ENCODE measurements around the gene LIMS2. TPM values are rescaled to one million over a fixed set of nuclear protein-coding genes. Genes with fewer than 3 reads are reported as not detected.
A peak's percentile ranks its signal among the peaks of the same experiment; 100 is the strongest.

Gene LIMS2
- total RNA-seq, 1 donor from 2014 or later: 171 TPM

DNA sequence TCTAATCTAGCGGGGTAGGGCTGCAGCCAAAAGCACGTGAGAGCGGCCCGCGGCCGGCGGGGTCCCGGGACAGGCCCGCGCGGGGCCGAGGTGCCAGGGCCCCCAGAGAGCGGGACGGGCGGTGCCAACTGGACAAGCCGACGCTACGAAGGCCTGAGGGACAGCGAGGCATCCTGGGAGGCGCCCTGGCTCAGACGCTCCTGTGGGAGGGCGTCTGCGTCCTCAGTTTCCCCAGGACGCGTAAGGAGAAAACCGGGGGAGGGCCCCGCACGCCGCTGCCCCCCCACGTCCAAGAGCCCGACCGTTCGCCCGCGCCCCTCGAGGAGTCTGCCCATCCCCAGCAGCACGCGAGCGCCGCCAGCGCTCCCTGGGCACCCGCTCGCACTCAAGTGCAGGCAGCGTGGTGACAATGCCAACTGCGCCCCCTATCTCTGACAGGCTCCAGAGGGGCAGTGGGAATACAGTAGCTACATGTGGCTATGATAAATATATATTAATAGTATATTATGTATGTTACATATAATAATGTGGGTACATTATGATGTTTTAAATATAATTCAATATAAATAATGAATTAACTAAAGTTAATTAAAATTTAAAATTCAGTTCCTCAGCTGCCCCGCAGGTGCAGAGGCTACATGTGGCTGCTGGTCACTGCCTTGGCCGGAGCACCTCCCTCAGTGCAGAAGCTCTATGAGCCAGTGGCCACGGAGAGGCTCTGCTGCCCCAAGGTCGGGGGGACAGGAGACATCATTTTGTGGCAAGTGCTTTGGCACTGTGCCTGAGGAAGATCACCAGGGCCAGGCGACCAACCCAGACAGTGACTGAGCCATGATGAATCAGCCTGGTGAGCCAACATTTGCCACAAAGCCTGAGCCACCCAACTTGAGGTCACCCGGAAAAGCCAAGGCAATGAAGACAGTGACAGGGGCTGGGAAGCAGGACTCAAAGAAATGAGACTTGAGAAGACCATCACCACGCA, 20.5 kb upstream of the LIMS2 start:
- Mint-ChIP-seq H3K4me1 (ENCODE audit: low read depth) (peaks cover 7% of the 10 kb centered on the region), H3K9me3 (ENCODE audit: low read depth) (peaks cover 8% of the 10 kb centered on the region), H3K36me3 (ENCODE audit: low read depth) (peaks cover 8% of the 10 kb centered on the region), H3K27ac (ENCODE audit: unreplicated experiment) (no peak overlapping the region), H3K4me3 (ENCODE audit: unreplicated experiment) (peak overlapping the region; percentile 41), H3K27me3 (ENCODE audit: low read depth) (no peaks in the 10 kb centered on the region)
- TF ChIP-seq, protein P1, sequence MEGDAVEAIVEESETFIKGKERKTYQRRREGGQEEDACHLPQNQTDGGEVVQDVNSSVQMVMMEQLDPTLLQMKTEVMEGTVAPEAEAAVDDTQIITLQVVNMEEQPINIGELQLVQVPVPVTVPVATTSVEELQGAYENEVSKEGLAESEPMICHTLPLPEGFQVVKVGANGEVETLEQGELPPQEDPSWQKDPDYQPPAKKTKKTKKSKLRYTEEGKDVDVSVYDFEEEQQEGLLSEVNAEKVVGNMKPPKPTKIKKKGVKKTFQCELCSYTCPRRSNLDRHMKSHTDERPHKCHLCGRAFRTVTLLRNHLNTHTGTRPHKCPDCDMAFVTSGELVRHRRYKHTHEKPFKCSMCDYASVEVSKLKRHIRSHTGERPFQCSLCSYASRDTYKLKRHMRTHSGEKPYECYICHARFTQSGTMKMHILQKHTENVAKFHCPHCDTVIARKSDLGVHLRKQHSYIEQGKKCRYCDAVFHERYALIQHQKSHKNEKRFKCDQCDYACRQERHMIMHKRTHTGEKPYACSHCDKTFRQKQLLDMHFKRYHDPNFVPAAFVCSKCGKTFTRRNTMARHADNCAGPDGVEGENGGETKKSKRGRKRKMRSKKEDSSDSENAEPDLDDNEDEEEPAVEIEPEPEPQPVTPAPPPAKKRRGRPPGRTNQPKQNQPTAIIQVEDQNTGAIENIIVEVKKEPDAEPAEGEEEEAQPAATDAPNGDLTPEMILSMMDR (IDR thresholded peaks at IDR 0.05): peak; percentile 82
- DNase-seq (ENCODE audit: low spot score): no peak

DNA sequence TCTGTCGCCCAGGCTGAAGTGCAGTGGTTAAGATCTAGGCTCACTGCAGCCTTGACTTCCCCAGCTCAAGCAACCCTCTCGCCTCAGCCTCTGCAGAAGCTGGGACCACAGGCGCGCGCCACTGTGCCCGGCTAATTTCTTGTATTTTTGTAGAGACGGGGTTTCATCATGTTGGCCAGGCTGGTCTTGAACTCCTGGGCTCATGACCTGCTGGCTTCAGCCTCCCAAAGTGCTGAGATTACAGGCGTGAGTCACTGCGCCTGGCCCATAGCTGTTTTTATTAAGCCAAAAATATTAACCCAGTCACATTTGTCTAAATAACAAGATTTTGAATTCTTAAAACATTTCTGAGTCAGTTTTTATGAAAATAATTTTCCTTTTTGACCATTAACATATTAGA, 19.7 kb upstream of the LIMS2 start:
- H3K4me1 Mint-ChIP-seq (ENCODE audit: low read depth): no peaks in the 10 kb centered on the region
- H3K36me3 Mint-ChIP-seq (ENCODE audit: low read depth): peaks cover 8% of the 10 kb centered on the region
- no peak for DNase-seq (ENCODE audit: low spot score)
- peak overlapping the region; percentile 70 for H3K27ac Mint-ChIP-seq (ENCODE audit: unreplicated experiment)
- no peak overlapping the region for H3K4me3 Mint-ChIP-seq (ENCODE audit: unreplicated experiment)
- TF ChIP-seq, protein P1 (IDR thresholded peaks at IDR 0.05): no peak
- H3K9me3 Mint-ChIP-seq (ENCODE audit: low read depth): peaks cover 10% of the 10 kb centered on the region
- H3K27me3 Mint-ChIP-seq (ENCODE audit: low read depth): no peaks in the 10 kb centered on the region

DNA sequence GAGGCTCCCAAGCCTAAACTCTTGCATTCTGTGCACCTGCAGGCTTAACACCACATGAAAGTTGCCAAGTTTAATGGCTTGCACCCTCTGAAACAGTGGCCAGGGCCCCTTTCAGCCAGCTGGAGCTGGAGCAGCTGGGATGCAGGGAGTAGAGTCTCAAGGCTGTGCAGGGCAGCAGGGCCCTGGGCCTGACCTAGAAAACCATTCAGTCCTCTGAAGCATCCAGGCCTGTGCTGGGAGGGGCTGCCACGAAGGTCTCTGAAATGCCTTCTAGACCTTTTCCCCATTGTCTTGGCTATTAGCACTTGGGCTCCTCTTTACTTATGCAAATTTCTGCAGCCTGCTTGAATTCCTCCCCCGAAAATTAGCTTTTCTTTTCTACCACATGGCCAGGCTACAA, 15.4 kb upstream of the LIMS2 start:
- Mint-ChIP-seq H3K27ac (ENCODE audit: unreplicated experiment) (no peak overlapping the region), H3K4me3 (ENCODE audit: unreplicated experiment) (no peak overlapping the region), H3K27me3 (ENCODE audit: low read depth) (no peaks in the 10 kb centered on the region), H3K4me1 (ENCODE audit: low read depth) (no peaks in the 10 kb centered on the region), H3K9me3 (ENCODE audit: low read depth) (peaks cover 18% of the 10 kb centered on the region), H3K36me3 (ENCODE audit: low read depth) (peaks cover 5% of the 10 kb centered on the region)
- DNase-seq (ENCODE audit: low spot score): no peak
- TF ChIP-seq, protein P1 (IDR thresholded peaks at IDR 0.05): no peak

DNA sequence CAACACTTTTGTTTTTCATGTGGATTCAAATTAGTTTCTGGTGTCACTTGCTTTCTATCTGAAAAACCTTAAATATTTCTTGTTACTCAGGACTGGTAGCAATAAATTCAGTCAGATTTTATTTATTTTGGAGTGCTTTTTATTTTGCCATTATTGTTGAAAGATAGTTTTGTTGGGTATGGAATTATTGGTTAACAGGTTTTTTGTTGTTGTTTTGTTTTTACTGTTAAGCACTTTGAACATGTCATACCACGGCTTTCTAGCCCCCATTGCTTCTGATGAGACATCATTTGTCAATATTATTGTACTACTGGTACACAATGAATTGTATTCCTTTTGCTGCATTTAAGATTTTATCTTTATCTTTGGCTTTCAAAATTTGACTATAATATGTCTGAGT, 13.1 kb upstream of the LIMS2 start:
- DNase-seq (ENCODE audit: low spot score): no peak
- Mint-ChIP-seq H3K36me3 (ENCODE audit: low read depth) (peaks cover 5% of the 10 kb centered on the region), H3K4me3 (ENCODE audit: unreplicated experiment) (no peak overlapping the region), H3K9me3 (ENCODE audit: low read depth) (peaks cover 18% of the 10 kb centered on the region), H3K27me3 (ENCODE audit: low read depth) (no peaks in the 10 kb centered on the region), H3K4me1 (ENCODE audit: low read depth) (peaks cover 10% of the 10 kb centered on the region), H3K27ac (ENCODE audit: unreplicated experiment) (no peak overlapping the region)
- TF ChIP-seq, protein P1 (IDR thresholded peaks at IDR 0.05): no peak

DNA sequence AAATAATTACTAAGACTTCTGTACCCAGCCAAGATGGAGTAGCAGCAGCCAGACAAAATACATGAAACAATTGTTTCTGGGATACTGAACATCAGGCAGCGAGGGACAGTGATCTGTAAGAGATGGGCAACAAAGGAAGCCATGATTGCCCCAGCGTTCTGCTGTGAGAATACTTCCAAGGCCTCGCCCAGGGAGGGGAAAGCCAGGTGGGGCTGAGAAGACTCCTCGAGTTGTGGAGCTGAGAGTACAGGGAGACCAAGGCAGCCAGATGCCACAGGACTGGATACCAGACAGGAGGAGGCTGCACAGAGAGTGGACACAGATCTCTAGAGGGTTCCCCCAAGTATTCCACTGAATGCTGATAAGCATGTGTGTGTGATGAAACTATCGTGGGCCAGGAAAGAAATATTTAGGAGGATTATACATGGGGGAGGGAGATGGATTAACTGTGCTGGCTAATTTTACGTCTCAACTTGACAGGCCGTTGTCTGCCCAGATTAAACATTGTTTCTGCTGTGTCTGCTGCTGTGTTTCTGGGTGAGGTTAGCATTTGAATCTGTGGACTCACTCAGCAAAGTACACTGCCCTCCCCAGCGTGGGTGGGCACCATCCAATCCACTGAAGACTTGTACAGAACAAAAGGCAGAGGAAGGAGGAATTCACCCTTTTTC, 10.2 kb upstream of the LIMS2 start:
- Mint-ChIP-seq H3K4me3 (ENCODE audit: unreplicated experiment) (no peak overlapping the region), H3K27ac (ENCODE audit: unreplicated experiment) (no peak overlapping the region), H3K4me1 (ENCODE audit: low read depth) (peaks cover 30% of the 10 kb centered on the region), H3K36me3 (ENCODE audit: low read depth) (no peaks in the 10 kb centered on the region), H3K27me3 (ENCODE audit: low read depth) (no peaks in the 10 kb centered on the region), H3K9me3 (ENCODE audit: low read depth) (peaks cover 10% of the 10 kb centered on the region)
- DNase-seq (ENCODE audit: low spot score): no peak
- TF ChIP-seq, protein P1 (IDR thresholded peaks at IDR 0.05): no peak
